Measurements from ENCODE around the gene PRODH2.

Gene PRODH2, protein sequence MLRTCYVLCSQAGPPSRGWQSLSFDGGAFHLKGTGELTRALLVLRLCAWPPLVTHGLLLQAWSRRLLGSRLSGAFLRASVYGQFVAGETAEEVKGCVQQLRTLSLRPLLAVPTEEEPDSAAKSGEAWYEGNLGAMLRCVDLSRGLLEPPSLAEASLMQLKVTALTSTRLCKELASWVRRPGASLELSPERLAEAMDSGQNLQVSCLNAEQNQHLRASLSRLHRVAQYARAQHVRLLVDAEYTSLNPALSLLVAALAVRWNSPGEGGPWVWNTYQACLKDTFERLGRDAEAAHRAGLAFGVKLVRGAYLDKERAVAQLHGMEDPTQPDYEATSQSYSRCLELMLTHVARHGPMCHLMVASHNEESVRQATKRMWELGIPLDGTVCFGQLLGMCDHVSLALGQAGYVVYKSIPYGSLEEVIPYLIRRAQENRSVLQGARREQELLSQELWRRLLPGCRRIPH

DNA sequence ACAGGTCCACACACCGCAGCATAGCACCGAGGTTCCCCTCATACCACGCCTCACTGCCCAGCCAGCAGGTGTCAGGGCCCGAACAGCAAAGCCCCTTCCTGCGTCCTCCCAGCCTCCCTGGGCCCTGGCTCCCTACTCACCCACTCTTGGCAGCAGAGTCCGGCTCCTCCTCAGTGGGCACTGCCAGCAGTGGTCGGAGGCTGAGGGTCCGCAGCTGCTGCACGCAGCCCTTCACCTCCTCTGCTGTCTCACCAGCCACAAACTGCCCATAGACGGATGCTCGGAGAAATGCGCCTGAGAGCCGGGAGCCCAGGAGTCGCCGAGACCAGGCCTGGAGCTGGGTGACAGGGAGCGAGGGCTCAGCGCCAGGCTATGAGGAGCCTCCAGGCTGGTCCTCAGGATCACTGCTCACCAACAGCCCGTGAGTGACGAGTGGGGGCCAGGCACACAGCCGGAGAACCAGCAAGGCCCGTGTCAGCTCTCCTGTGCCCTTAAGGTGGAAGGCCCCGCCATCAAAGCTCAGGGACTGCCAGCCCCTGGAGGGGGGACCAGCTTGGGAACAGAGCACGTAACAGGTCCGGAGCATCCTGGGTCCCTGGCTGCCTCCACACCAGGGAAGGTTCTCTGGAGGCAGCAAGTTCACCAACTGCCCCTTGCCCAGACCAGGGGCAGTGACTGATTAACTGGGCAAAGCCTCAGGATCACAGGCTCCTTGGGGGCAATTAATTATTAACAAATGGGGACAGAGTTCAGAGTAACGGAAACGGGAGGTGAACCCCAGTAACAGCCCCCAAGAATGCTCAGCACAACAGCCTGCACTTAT, at the start of gene PRODH2:
Gene PRODH2 (minus strand): TSS at position 626 of the 823 bp plus-strand sequence. CDS start 40 bp downstream, at position 586.
- no peak for FAIRE-seq

DNA sequence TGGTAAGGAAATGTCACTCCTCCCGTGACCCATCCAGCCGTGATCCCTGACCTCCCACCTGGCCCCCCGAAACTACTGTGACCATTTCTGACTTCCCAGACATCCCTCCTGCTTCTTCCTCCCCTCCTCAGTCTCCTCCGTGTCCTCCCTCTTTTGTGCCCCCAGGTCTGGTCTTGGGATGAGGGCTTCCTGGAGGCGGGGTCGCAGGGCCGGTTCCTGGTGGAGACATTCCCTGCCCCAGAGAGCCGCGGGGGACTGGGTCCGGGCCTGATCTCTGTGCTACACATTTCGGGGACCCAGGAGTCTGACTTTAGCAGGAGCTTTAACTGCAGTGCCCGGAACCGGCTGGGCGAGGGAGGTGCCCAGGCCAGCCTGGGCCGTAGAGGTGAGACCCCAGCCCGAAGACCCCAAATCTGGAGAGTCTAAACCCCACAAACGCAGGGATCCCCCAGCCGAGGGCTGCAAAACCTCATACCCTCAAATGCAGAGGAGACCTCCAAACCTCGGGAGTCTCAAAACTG, 49.1 kb upstream of the PRODH2 start:
- no peak for FAIRE-seq

DNA sequence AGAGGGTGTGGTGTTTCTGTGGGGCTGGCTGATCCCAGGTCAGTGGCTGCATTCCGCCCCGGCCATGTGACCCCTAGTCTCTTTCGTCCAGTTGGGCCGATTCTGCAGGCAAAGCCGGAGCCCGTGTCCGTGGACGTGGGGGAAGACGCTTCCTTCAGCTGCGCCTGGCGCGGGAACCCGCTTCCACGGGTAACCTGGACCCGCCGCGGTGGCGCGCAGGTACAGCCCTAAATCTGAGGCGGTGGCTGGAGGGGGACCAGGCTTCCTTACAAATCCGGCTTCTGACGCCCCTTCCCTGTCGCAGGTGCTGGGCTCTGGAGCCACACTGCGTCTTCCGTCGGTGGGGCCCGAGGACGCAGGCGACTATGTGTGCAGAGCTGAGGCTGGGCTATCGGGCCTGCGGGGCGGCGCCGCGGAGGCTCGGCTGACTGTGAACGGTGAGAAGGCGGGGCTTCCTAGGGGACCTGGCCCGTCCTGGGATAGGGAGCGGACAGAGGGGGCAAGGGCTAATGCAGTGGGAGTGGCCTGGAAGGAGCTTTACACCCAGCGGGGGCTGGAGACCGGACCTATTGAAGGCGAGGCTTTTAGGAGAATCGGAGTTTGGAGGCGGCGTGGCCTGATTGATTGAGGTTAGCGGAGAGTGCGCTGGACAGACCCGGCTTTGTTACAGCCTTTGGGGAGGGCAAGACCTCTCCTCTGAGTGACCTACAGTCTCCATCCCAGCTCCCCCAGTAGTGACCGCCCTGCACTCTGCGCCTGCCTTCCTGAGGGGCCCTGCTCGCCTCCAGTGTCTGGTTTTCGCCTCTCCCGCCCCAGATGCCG, 48.4 kb upstream of the PRODH2 start:
- FAIRE-seq = no peak

DNA sequence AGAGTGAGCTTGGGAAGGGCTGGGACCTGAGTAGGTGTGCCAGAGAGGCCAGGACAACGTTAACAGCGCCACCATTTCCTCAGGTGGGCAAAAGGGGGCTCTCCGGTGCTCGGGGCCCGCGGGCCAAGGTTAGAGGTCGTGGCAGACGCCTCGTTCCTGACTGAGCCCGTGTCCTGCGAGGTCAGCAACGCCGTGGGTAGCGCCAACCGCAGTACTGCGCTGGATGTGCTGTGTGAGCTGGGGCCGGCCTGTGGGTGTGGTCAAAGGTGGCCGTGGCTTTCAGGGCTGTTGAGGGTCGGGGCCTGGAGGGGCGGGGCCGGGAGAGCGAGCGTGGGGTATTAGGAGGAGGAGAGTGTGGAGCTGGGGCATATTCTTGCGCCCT, 47.8 kb upstream of the PRODH2 start:
- no peak for FAIRE-seq

DNA sequence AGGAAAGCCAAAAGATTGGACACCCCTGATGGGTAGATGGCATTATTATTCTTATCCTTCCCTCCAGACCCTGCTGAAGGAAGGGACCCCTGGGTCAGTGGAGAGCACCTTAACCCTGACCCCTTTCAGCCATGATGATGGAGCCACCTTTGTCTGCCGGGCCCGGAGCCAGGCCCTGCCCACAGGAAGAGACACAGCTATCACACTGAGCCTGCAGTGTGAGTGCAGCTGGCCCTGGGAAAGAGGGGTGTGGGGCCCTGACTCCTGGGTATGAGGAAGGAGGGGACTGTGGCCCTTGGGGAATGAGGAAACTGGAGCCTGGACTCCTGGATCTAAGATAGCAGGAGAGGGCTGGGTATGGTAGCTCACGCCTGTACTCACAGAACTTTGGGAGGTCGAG, 46.8 kb upstream of the PRODH2 start:
- FAIRE-seq = no peak

DNA sequence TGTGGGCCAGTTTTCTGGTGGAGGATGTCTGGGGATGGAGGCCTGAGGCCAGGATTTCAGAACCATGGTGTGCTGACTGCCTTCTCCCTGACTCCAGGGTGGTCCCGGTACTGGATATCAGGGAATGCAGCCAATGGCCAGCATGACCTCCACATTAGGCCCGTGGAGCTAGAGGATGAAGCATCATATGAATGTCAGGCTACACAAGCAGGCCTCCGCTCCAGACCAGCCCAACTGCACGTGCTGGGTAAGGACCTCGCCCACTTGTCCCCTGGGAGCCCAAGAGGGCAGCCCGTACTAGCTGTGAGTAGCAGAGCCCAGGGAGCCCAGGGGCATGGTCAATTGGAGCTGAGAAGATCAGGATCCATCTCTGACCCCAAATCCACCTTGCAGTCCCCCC, 45.7 kb upstream of the PRODH2 start:
- no peak for FAIRE-seq

DNA sequence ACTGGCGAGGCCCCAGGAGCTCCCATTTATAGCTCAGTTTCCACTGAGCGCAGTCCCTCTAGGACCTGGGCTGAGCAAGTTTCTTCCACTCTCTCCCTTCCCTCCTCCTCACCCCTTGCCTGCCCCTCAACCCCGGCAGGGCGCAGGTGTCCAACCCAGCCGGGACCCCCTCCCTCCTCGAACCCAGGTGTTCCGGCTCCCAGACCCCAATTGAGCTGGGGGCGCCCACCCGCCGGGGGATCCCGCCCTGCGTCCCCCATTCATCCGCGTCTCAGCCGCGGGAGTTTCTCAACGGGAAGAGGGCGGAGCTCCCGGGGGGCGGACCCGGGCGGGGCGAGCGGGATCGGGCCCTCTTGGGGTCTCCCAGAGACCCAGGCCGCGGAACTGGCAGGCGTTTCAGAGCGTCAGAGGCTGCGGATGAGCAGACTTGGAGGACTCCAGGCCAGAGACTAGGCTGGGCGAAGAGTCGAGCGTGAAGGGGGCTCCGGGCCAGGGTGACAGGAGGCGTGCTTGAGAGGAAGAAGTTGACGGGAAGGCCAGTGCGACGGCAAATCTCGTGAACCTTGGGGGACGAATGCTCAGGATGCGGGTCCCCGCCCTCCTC, 44.0 kb upstream of the PRODH2 start, which contains the start of gene KIRREL2:
Gene KIRREL2 (plus strand): TSS at position 366 of the 604 bp plus-strand sequence. CDS start 209 bp downstream, at position 575.
- no peak for FAIRE-seq

DNA sequence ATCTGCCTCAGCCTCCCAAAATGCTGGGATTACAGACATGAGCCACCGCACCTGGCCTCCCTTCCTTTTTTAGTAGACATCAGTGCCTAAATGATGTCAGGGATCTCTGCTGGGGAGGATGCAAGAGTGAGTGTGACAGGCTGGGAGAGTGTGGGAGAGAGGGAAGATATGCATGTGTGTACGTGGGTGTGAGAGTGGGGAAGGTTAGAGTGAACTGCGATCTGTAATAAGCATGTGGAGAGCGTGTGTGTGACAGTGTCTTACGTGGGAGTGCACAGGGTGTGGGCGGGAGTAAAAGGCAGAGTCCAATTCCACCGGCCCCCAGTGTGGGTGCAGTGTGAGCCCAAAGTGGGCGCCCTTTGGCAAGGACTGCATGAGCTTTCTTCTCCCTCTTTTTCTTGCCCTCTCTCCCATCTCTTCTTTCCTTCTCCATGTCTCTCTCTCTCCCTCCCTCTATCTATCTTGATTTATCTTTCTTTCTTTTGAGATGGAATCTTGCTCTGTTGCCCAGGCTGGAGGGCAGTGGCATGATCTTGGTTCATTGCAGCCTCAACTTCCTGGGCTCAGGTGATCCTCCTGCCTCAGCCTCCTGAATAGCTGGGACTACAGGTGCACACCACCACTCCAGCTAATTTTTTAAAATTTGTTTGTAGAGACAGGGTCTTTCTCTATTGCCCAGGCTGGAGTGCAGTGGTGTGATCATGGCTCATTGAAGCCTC, 40.6 kb upstream of the PRODH2 start:
- no peak for FAIRE-seq

DNA sequence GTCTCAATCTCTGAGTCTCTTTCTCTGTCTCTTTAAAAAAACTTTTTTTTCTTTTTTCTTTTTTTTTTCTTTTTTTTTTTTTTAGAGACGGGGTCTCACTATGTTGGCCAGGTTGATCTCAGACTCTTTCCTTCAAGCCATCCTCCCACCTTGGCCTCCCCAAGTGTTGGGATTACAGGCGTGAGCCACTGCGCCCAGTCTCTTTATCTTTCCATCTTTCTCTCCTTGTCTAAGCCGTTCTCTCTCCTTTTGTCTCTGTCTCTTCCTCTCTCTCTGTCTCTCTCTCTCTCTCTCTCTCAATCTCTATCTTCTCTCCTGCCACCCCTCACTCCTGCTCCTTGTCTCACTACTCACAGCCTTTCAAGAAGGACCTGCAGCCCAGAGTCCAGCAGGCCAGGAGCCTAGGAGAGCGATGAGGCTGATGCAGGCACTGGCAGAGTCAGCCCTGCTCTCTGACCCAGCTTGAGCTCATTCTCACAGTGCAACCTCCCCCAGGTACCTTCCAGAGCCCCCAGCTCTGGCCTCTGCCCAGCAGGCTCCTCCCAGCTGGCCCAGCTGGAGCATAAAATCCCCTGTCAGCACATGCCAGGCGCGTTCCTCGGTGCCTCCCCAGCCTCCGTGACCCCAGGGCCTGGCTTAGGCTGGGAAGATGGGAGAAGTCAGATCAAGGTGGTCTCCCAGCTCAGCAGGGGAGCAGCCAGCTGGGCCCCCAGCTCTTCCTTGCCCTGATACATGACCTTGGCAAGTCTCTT, 39.6 kb upstream of the PRODH2 start, which contains the start of gene NPHS1:
Gene NPHS1 (minus strand): TSS at position 476 of the 752 bp plus-strand sequence. CDS start 667 bp downstream, outside the sequence.
- FAIRE-seq = no peak

DNA sequence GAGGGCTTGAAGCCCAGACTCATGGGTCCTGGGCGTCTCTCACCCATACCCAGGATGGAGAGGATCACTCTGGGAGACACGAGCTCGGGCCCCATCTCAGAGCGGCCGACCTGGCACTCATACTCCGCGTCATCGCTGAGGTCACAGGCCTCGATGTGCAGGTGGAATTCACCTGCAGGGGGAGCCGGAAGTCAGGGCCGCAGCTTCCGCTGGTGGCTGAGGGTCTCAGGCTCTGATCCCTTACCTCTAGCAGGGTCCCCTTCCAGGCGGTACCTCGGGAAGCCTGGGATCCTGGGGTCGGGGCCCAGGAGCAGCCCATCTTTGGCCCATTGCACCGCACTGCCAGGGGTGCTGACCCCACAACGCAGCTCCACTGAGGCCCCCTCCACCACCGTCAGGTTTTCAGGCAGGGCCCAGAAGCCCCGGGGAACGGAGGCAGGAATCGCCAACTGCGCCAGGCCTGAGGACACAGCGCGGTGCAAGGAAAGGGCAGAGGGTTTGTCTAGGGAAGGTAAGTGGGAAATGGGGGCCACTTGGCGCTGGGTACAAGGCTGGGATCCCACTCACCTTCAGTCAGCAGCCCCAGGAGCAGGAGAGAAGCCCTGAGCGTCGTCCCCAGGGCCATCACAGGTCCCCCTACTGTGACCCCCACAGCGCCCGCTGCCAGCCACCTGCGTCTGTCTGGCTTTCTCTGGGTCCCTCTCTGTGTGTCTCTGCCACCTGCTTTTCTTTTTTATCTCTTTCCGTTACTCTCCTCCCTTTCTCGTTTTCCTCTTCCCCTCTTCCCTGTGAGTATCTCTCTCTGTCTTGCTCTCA, 38.8 kb upstream of the PRODH2 start:
- no peak for FAIRE-seq

DNA sequence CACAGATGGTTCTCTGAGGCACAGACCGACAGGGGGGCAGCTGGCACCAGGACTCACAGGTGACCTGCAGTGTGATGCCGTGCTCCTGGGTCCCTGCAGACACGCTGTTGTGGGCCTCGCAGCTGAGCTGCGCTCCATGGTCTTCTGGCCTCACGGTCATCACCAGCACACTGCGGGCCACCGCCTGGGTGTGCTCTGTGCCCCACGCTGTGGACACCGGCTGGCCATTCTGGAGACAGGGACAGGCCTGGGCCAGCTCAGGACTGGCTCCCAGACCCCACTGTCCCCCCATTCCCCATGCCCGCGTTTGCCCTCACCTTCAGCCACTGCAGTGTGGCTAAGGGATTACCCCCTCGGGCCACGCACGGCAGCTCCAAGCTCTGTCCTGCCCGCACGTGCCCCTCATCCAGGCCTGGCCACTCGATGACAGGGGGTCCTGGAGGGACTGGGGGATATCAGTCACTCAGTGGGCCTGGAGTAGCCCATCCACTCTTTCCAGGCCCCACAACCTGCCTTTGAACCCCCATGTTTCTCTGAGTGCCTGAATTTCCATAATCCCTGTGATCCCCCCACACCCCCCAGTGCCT, 36.4 kb upstream of the PRODH2 start:
- no peak for FAIRE-seq

DNA sequence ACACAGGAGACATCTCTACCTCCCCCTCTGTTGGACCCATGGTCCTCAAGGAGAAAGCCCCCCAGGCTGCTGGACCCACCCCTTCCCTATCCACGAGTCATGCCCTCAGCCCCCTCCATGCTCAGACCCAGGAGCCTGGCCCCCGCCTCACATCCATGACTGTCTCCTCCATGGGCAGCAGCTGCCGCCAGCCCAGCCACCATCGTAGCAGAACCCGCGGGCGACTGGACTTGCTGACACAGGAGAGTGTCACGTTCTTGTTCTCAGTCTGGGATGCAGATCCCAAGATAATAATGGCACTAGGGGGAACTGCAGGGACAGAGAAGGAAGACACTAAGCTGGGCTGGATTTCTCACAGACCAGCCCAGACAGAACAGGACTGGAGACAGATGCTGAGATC, 35.8 kb upstream of the PRODH2 start:
- no peak for FAIRE-seq

DNA sequence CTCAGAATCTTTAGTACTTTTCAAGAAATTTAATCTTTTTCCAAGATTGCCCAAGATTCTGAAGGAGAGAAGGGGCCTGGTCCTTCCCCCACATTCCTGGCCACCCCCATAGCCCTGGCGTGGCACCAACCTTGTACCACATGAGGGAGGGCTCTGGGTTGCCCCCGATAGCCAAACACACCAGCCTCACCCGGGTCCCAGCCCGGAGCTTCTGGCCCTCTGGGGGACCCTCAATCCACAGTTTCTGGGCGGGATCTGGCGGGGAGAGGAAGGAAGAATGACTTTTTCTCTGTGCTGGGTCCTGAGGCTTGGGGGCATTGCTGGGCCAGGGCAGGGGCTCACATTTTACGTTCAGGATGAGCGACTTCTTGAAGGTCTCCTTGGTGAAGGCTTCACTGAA, 35.3 kb upstream of the PRODH2 start:
- FAIRE-seq = no peak

DNA sequence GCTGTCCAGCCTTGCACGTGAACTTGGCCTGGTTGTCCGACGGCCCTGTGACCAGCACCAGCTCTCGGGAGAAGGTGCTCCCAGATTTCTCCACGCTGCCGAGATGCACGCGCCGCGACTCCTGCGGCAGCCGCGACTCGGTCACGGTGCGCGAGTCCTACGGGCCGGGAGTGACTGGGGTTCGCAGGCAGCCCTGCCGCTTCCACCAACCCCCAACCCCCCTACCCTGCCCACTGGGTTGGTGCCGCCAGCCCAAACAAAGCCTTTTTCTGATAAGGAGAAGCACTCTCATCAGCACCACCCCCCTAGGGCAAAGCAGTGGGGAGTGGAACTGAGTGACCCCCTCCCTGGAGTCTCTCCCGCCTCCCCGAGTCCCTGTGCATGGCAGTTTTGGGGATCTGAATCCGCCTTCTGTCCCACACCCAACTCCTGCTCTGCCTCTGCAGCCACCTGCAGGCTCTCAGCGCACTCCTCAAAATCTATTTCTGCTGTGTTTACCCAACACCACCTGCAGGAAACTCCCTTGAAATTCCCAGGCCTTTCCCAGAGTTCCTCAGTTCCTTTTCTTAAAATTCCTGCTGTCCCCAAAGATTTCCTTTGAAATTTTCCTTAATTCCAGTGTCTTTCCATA, 33.5 kb upstream of the PRODH2 start:
- no peak for FAIRE-seq

DNA sequence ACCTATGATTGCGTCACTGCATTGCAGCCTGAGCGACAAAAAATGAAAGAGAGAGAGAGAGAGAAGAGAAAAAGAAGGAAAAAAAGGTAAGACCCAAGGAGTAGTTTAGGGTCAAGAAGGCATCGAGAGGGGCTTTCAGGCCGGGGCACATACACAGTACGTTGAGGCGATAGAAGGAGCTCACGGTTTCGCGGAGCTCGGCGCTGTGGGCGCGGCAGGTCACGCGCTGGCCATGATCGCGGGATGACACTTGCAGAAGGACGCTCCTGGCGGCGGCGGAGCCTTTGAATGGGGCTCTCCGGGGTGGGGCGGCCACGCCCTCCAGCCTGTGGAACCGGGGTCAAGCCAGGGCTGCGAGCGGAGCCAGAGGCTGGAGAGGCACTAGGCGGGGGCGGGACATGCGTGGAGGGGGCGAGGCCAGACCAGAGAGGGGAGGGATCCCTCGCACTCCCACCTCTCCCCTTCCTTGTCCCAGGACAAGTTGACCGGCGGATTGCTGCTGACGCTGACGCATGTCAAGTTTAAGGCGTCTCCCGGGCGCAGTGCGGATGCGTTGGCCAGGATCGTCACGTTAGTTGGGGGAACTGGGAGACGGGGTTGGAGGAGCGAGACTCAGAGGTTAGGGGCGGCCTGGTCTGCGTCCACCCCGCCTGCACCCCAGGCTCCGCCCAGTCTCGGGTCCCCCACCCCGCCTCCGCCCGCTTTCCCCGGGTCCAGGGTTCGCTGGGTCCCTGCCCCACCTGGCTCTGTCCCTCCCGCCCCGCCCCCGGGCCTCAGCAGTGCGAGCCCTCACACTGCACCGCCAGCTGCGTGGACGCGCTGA, 32.8 kb upstream of the PRODH2 start:
- no peak for FAIRE-seq

DNA sequence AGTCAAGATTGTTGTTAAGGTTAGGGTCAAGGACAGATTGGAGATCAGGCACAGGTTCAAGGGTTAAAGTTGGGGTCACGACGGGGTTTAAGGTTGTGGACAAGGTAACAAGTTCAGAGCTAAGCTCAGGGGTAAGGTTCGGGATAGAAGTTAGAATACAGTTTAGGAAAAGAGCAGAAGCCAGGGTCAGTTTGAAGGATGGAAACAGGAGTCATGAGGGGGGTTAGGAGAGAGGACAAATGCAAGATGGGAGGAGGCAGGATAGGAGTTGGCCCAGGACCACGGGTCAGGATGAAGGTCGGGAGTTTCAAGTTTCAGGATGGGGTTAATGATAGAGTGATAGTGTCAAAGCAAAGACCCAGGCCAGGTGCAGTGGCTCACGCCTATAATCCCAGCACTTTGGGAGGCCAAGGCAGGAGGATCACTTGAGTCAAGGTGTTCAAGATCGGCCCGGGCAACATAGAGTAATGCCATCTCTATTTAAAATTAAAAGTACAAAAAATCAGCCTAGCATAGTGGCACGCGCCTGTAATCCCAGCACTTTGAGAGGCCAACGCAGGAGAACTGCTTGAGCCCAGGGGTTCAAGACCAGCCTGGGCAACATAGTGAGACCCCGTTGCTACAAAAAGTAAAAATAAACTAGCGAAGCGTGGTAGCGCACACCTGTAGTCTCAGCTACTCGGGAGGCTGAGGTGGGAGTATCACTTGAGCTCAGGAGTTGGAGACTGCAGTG, 32.0 kb upstream of the PRODH2 start:
- no peak for FAIRE-seq
